GM12874 (cell line): ENCODE data around the gene ST3GAL5.

Experiments
- TF ChIP-seq, protein P1 (sequence below): IDR thresholded peaks from 2 replicates; pipeline ENCODE4 v1.5.1; 2011; ENCODE audit warnings: low read depth, mild to moderate bottlenecking, control low read depth, low read length, moderate library complexity; ENCODE audit not compliant: insufficient read depth

Gene ST3GAL5

DNA sequence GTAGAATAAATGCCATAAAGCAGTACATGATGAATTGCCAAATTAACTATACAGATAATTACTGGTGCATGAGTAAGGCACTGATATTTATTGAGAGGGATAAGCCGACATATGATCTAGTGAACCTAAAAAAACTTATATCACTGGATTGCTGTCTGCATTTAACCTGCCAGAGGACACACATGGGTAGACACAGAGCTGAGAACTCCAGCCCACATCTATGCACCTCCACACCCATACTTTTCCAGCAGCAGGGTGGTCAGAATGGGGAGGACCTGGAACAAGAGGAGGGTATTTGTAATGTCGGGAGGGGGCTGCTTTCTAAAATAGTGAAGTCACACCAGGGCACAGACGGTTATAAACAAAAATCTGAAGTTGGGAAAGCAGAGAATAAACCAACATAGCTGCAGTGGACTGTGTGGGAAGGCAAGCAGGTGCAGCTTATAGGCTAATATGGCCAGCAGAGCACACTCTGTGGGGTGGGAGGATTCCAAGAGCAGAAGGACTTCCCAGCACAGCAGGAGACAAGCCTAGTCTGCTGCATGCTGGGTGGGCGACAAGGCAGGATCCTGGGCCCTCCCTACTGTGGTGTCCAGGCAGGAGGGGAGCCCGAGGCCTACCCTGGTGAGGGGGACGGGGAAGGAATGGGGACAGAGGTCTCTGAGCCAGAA is 17.2 kb downstream of the ST3GAL5 start:
- TF ChIP-seq, protein P1, sequence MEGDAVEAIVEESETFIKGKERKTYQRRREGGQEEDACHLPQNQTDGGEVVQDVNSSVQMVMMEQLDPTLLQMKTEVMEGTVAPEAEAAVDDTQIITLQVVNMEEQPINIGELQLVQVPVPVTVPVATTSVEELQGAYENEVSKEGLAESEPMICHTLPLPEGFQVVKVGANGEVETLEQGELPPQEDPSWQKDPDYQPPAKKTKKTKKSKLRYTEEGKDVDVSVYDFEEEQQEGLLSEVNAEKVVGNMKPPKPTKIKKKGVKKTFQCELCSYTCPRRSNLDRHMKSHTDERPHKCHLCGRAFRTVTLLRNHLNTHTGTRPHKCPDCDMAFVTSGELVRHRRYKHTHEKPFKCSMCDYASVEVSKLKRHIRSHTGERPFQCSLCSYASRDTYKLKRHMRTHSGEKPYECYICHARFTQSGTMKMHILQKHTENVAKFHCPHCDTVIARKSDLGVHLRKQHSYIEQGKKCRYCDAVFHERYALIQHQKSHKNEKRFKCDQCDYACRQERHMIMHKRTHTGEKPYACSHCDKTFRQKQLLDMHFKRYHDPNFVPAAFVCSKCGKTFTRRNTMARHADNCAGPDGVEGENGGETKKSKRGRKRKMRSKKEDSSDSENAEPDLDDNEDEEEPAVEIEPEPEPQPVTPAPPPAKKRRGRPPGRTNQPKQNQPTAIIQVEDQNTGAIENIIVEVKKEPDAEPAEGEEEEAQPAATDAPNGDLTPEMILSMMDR = no peak

DNA sequence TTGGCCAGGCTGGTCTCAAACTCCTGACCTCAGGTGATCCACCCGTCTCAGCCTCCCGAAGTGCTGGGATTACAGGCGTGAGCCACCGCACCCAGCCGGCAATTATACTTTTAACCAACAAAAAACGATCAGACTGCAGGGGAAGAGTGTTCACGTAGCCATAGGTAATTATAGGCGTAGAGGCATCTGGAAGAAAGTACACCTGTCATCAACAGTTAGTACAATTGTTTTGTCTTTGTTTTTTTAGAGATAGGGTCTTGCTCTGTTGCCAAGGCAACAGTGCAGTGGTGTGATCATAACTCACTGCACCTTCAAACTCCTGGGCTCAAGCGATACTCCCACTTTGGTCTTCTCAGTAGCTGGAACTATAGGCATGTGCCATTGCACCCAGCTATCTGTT is 20.0 kb downstream of the ST3GAL5 start:
- TF ChIP-seq, protein P1 = no peak

DNA sequence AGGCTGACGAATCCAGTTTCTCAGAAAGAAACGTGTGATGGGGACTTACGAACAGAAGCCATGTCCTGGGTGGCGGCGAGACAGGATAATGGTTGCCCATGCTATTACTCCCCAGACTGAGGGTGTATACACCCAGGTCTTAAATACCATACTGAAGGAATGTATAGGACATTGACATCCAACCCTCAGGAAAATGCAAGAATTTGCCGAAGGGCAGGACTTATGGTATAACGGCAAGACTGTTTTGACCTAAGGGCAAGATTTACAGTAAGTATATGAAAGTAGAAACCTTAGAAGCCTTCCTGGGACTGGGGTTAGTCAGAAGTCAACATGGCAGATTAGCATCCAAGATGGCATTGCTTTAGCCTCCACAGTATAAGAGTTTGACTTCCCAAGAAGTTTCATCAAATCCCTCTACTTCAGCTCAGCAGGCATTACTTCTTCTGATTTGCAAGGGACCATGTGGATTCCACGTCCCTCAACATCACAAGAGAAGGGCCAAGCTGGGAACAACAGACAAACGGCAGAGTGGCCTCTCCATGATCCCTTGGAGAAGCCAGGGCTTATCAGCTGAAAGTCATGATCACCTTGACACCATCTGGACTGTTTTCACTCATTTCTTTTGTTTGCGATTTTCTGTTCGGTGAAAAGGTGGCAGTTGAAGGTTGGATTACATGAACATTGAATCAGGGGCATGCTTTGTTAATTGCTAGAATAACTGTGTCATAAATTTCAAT is 21.1 kb downstream of the ST3GAL5 start:
- TF ChIP-seq, protein P1 = no peak

DNA sequence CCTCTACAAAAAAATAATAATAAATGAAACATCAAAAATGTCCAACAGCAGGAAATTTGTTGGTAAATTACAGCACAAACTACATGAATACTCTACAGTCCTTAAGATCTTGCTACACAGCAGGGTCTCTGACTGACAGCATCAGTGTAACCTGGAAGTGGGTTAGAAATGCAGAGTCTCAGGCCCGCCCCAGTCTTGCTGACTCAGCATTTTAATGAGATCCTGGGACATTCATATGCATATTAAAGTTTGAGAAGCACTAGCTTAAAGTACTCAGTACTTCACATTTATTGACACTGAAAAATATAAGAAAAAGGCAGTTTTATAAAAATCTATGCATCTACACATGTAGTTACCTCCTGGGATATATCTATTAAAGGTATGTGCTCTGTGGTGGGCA is 21.7 kb downstream of the ST3GAL5 start:
- TF ChIP-seq, protein P1 = no peak

DNA sequence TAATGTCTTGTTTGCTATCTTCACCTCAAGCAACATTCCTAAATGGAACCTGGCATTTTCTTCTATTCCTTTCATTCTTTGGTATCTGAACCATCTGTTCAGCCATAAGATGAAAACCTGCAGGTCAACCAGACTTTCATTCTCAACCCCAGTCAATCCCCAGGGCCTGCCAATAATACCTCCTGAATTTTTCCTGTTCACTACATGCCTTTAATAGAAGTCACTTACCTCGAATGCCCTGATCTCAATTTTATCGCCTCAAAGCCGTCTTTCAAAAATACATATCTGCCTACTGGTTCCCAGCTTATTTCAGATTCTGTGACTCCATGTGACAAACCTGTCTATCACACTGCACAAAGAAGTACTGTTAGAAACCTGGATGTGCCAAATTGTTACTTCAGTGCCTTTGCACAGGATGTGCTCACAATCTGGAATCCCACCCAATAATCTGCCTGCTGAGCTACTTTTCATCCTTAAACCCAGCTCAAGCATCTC is 22.6 kb downstream of the ST3GAL5 start:
- TF ChIP-seq, protein P1 = no peak

DNA sequence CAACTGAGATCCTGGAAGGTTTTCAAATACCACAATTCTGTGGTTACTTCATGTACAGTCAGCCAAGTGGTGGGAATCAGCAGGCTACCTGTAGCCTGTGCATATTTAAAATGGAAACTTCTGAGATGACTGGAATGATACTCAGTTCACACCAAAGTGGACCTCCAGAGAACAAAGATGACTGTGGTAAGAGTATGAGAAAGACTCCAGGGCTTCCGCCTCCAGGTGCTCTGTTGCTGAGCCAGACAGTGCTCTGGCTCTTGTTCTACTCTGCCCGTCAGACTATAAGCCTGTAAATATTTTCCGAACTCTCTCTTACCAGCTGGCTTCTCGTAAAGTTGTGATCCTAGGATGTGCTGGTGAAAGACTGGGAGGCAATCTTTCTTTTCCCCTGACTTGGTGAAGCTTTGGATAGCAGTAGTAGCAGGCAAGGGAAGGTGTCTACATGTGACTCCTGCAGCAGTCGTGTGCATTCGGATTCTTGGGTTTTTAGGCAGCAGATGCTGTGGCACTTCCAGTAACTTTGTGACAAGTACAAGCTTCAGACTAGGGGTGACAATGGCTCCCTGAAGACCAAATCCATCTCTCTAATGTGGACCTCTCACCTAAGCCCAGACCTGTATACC is 23.1 kb downstream of the ST3GAL5 start:
- TF ChIP-seq, protein P1 = no peak

DNA sequence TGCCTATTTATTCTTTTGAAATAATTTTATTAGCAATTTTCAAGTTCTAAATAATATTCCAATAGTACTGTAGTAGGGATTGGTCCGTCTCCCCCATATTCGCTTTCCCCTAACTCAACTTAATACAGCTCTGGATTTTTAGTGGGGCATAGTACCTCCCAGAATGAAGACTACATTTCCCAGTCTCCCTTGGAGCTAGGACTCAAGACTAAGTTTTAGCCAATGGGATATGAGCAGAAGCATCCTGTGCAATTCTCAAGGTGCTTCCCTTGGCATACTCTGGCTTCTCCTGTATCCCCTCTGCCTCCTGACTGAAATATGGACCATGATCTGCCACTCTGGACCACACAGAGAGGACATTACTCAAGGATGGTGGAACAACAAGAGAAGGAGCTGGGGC is 24.1 kb downstream of the ST3GAL5 start:
- TF ChIP-seq, protein P1 = no peak
